Right renal pelvis (tissue), 4 donors: Measurements from ENCODE around the gene SPATA31C2. TPM values are rescaled to one million over a fixed set of nuclear protein-coding genes. Genes with fewer than 3 reads are reported as not detected.
A peak's percentile ranks its signal among the peaks of the same experiment; 100 is the strongest.
"Not testable (repeated sequence)": the region's sequence is repeated elsewhere in the genome, so short reads cannot be mapped to it uniquely, and the experiment has no call there.

ENCODE experiments used
- DNase-seq, 4 donors: peaks; one replicate each; pipeline ENCODE4 v3.0.0-alpha.2; 2013; ENCODE audit warnings: low read depth in 4 of 4, low spot score in 3 of 4, missing footprints in 1 of 4
- polyA plus RNA-seq, 4 donors: library from polyadenylated mRNA; unstranded; fragments of 120-200 nt; gene quantifications; one replicate each; pipeline ENCODE4 v1.2.1, GENCODE V29; 2013; ENCODE audit not compliant: insufficient read length in 4 of 4

Gene SPATA31C2
- polyA plus RNA-seq, result under 1 TPM; 0.39 to 0.51 (median 0.47) TPM

GRCh38 chr9:88138375-88138774, at the start of gene SPATA31C2:
SPATA31C2 (minus strand) TSS chr9:88138475; CDS start chr9:88138446, 29 bp downstream.
- DNase-seq, result not testable (repeated sequence)

- no peak for DNase-seq
Observed at GRCh38 chr9:88187631-88188030, 49.4 kb upstream of the SPATA31C2 start.

- DNase-seq, result no peak
Observed at GRCh38 chr9:88186495-88187110, 48.3 kb upstream of the SPATA31C2 start.

- no peak for DNase-seq
Observed at GRCh38 chr9:88184976-88185375, 46.7 kb upstream of the SPATA31C2 start.

- no peak for DNase-seq
Observed at GRCh38 chr9:88183798-88184495, 45.7 kb upstream of the SPATA31C2 start.

GRCh38 chr9:88182501-88182900, 44.2 kb upstream of the SPATA31C2 start:
- no peak for DNase-seq

GRCh38 chr9:88180081-88180765, 41.9 kb upstream of the SPATA31C2 start:
- no peak for DNase-seq

GRCh38 chr9:88179062-88179521, 40.8 kb upstream of the SPATA31C2 start:
- DNase-seq, result no peak

GRCh38 chr9:88178641-88179040, 40.4 kb upstream of the SPATA31C2 start:
- no peak for DNase-seq

GRCh38 chr9:88177371-88177770, 39.1 kb upstream of the SPATA31C2 start:
- no peak for DNase-seq

- DNase-seq, result no peak
Observed at GRCh38 chr9:88174324-88174723, 36.0 kb upstream of the SPATA31C2 start.

GRCh38 chr9:88173378-88173999, 35.2 kb upstream of the SPATA31C2 start:
- DNase-seq, result no peak

GRCh38 chr9:88169700-88170099, 31.4 kb upstream of the SPATA31C2 start:
- DNase-seq, result no peak

GRCh38 chr9:88168564-88168963, 30.3 kb upstream of the SPATA31C2 start:
- no peak for DNase-seq

- DNase-seq, result peak in 1 of 4 donors; percentile 8
Observed at GRCh38 chr9:88166660-88167059, 28.4 kb upstream of the SPATA31C2 start.

- DNase-seq, result no peak
Observed at GRCh38 chr9:88164850-88165249, 26.6 kb upstream of the SPATA31C2 start.

- DNase-seq, result no peak
Observed at GRCh38 chr9:88161144-88161543, 22.9 kb upstream of the SPATA31C2 start.

GRCh38 chr9:88143957-88144625, 5.8 kb upstream of the SPATA31C2 start:
- DNase-seq, result no peak

GRCh38 chr9:88143179-88143578, 4.9 kb upstream of the SPATA31C2 start:
- DNase-seq, result no peak

GRCh38 chr9:88133552-88133951, 4.7 kb downstream of the SPATA31C2 start:
- peak in 2 of 4 donors; percentile 2 to 12 for DNase-seq
